Sigmoid colon (tissue), 7 donors: ENCODE data around the gene WSCD1. TPM values are rescaled to one million over a fixed set of nuclear protein-coding genes. Genes with fewer than 3 reads are reported as not detected.

ENCODE experiments used
- DNase-seq: peaks from one replicate; pipeline ENCODE4 v3.0.0-alpha.2; 2019
- H3K27ac ChIP-seq, 4 donors: fragments of 200-600 bp; sonication (generic); one replicate each; pipeline ENCODE4 v1.5.1; 2016 to 2019; ENCODE audit warnings: mild to moderate bottlenecking in 1 of 4
- H3K27me3 ChIP-seq, 3 donors: fragments of 200-600 bp; sonication (generic); one replicate each; pipeline ENCODE4 v1.5.1; 2019; ENCODE audit warnings: mild to moderate bottlenecking in 1 of 3
- H3K36me3 ChIP-seq, 4 donors: fragments of 200-600 bp; sonication (generic); one replicate each; pipeline ENCODE4 v1.5.1; 2016 to 2019
- H3K4me1 ChIP-seq, 4 donors: fragments of 200-600 bp; sonication (generic); one replicate each; pipeline ENCODE4 v1.5.1; 2017 to 2019
- H3K4me3 ChIP-seq, 4 donors: fragments of 200-600 bp; sonication (generic); one replicate each; pipeline ENCODE4 v1.5.1; 2017 to 2019; ENCODE audit warnings: mild to moderate bottlenecking in 2 of 4, moderate library complexity in 1 of 4
- H3K9me3 ChIP-seq, 4 donors: fragments of 200-600 bp in 3 of 4; sonication (generic) in 3 of 4; one replicate each; pipeline versions ENCODE4 v1.5.1 to v1.6.1; 2013 to 2019
- CTCF ChIP-seq, 4 experiments: fragments of 450-650 bp in 3 of 4; fragments of 200-600 bp in 1 of 4; IDR thresholded peaks; one replicate each; pipeline ENCODE4 v1.5.1; 2016 to 2019; ENCODE audit warnings: antibody characterized with exemption in 4 of 4, mild to moderate bottlenecking in 3 of 4, moderate library complexity in 2 of 4
- EP300 ChIP-seq, 4 donors: sonication (generic); formaldehyde crosslinking; IDR thresholded peaks; one replicate each; pipeline ENCODE4 v1.6.1; 2017; ENCODE audit warnings: antibody characterized with exemption in 4 of 4
- POLR2A ChIP-seq, 2 donors: fragments of 450-650 bp; IDR thresholded peaks; one replicate each; pipeline ENCODE4 v1.6.1; 2016; ENCODE audit warnings: antibody characterized with exemption in 2 of 2, mild to moderate bottlenecking in 2 of 2, moderate library complexity in 2 of 2
- POLR2AphosphoS5 ChIP-seq, 4 donors: sonication (generic); formaldehyde crosslinking; IDR thresholded peaks; one replicate each; pipeline ENCODE4 v1.6.1; 2017; ENCODE audit warnings: antibody characterized with exemption in 4 of 4
- WGBS, 2 donors: extraction: QIAGEN DNeasy Blood & Tissue Kit; methylation state at CpG; one replicate each; pipeline ENCODE4 v1.1.7; 2013; 5-methylcytosine and 5-hydroxymethylcytosine counted together
- intact Hi-C: fragments of 100-400 bp; cut with DNase I; formaldehyde crosslinking; loops from one replicate; pipeline ENCODE4 v1.15.1; 2023
- polyA plus RNA-seq, 3 donors: library from polyadenylated mRNA; stranded (reverse); fragments of 200-250 nt; gene quantifications; one replicate each; pipeline ENCODE4 v1.2.3, GENCODE V29; 2013
- total RNA-seq, 4 donors: library from RNA; depleted of rRNA; stranded (reverse); fragments of >200 nt; gene quantifications; one replicate each; pipeline ENCODE4 v1.1.0, GENCODE V29; 2016
- donor health status: healthy with polysubstance abuse.
- donor health status: Bipolar disorder and iron deficiency.
- donor health status: healthy.

The WSCD1 gene
- total and polyA plus RNA-seq, 7 donors, result 1.6 to 9.6 (median 3.8) TPM

GRCh38 chr17:6126768-6127167 lies 56.6 kb downstream of the WSCD1 start:
- WGBS, 2 donors, result 88 to 94% methylated on average over 1 of the region's 1 CpG
- Histone ChIP-seq H3K4me1 (no peaks in the 10 kb centered on the region), H3K27ac (no peak overlapping the region), H3K27me3 (no peaks in the 10 kb centered on the region), H3K36me3 (no peaks in the 10 kb centered on the region), H3K9me3 (peaks cover 0 to 7% (median 3%) of the 10 kb centered on the region in 4 donors), H3K4me3 (no peak overlapping the region)
- no peak for DNase-seq
- intact Hi-C loops, result no loop called here
- TF ChIP-seq POLR2AphosphoS5 (IDR thresholded peaks at IDR 0.05) (no peak), CTCF (IDR thresholded peaks at IDR 0.05) (no peak), EP300 (IDR thresholded peaks at IDR 0.05) (no peak), POLR2A (IDR thresholded peaks at IDR 0.05) (no peak)

- Histone ChIP-seq H3K9me3 (no peaks in the 10 kb centered on the region), H3K4me1 (no peaks in the 10 kb centered on the region), H3K4me3 (no peak overlapping the region), H3K27me3 (no peaks in the 10 kb centered on the region), H3K36me3 (no peaks in the 10 kb centered on the region), H3K27ac (no peak overlapping the region)
- no peak for DNase-seq
- intact Hi-C loops, result no loop called here
- TF ChIP-seq POLR2A (IDR thresholded peaks at IDR 0.05) (no peak), CTCF (IDR thresholded peaks at IDR 0.05) (no peak), POLR2AphosphoS5 (IDR thresholded peaks at IDR 0.05) (no peak)
- WGBS, 2 donors, result 82 to 91% methylated on average over 2 of the region's 2 CpGs
Measured at GRCh38 chr17:6134721-6135120, 64.5 kb downstream of the WSCD1 start.

GRCh38 chr17:6135236-6135635 lies 65.1 kb downstream of the WSCD1 start:
- Histone ChIP-seq H3K27me3 (no peaks in the 10 kb centered on the region), H3K4me1 (no peaks in the 10 kb centered on the region), H3K4me3 (no peak overlapping the region), H3K27ac (no peak overlapping the region), H3K36me3 (no peaks in the 10 kb centered on the region), H3K9me3 (no peaks in the 10 kb centered on the region)
- TF ChIP-seq CTCF (IDR thresholded peaks at IDR 0.05), result no peak
- no peak for TF ChIP-seq EP300 (IDR thresholded peaks at IDR 0.05)
- TF ChIP-seq POLR2AphosphoS5 (IDR thresholded peaks at IDR 0.05), result no peak
- TF ChIP-seq POLR2A (IDR thresholded peaks at IDR 0.05), result no peak
- DNase-seq, result no peak
- intact Hi-C loops, result no loop called here
- WGBS, 2 donors, result 64 to 73% methylated on average over 5 of the region's 5 CpGs

GRCh38 chr17:6135996-6136395 lies 65.8 kb downstream of the WSCD1 start:
- Histone ChIP-seq H3K4me3 (no peak overlapping the region), H3K9me3 (no peaks in the 10 kb centered on the region), H3K27me3 (no peaks in the 10 kb centered on the region), H3K27ac (no peak overlapping the region), H3K4me1 (no peaks in the 10 kb centered on the region), H3K36me3 (no peaks in the 10 kb centered on the region)
- DNase-seq, result no peak
- TF ChIP-seq CTCF (IDR thresholded peaks at IDR 0.05) (no peak), POLR2A (IDR thresholded peaks at IDR 0.05) (no peak), POLR2AphosphoS5 (IDR thresholded peaks at IDR 0.05) (no peak), EP300 (IDR thresholded peaks at IDR 0.05) (no peak)
- intact Hi-C loops, result no loop called here
- WGBS, 2 donors, result 87 to 88% methylated on average over 8 of the region's 8 CpGs

GRCh38 chr17:6137716-6138502 lies 67.7 kb downstream of the WSCD1 start:
- H3K27me3 ChIP-seq, result no peaks in the 10 kb centered on the region
- H3K36me3 ChIP-seq, result no peaks in the 10 kb centered on the region
- intact Hi-C loops, result no loop called here
- WGBS, 2 donors, result 70 to 76% methylated on average over 11 of the region's 11 CpGs
- no peak for DNase-seq
- no peak overlapping the region for H3K27ac ChIP-seq
- no peaks in the 10 kb centered on the region for H3K4me1 ChIP-seq
- no peak overlapping the region for H3K4me3 ChIP-seq
- TF ChIP-seq POLR2AphosphoS5 (IDR thresholded peaks at IDR 0.05) (no peak), CTCF (IDR thresholded peaks at IDR 0.05) (no peak), EP300 (IDR thresholded peaks at IDR 0.05) (no peak), POLR2A (IDR thresholded peaks at IDR 0.05) (no peak)
- no peaks in the 10 kb centered on the region for H3K9me3 ChIP-seq
